ENCODE measurements around the gene PIGT.
"Not testable (repeated sequence)": the region's sequence is repeated elsewhere in the genome, so short reads cannot be mapped to it uniquely, and the experiment has no call there.

The PIGT gene

GRCh38 chr20:45467172-45467571 lies 51.2 kb downstream of the PIGT start:
- no peak for DNase-seq

GRCh38 chr20:45467861-45468260 lies 51.9 kb downstream of the PIGT start:
- no peak for DNase-seq

GRCh38 chr20:45469336-45470261 lies 53.7 kb downstream of the PIGT start, which contains the start of gene WFDC2:
TSS of gene WFDC2 (plus strand) at chr20:45469753. CDS start at chr20:45469782, 29 bp downstream.
- no peak for DNase-seq

GRCh38 chr20:45470262-45470931 lies 54.5 kb downstream of the PIGT start:
- DNase-seq, result no peak

GRCh38 chr20:45470937-45471336 lies 55.0 kb downstream of the PIGT start:
- DNase-seq, result no peak

GRCh38 chr20:45472286-45472685 lies 56.3 kb downstream of the PIGT start:
- not testable (repeated sequence) for DNase-seq
